GM13977 (cell line): Measurements from ENCODE around the gene PRIM2.
"Not testable (repeated sequence)": the region's sequence is repeated elsewhere in the genome, so short reads cannot be mapped to it uniquely, and the experiment has no call there.

Source experiments
- DNase-seq: peaks from one replicate; pipeline ENCODE4 v3.0.0; 2012; ENCODE audit warnings: low spot score
- CTCF ChIP-seq: IDR thresholded peaks from 2 replicates; pipeline ENCODE4 v1.5.1; 2012; ENCODE audit warnings: mild to moderate bottlenecking, control low read depth; ENCODE audit not compliant: insufficient read depth; ENCODE audit errors: extremely low read depth, missing control alignments
- in situ Hi-C: fragments of 300-500 bp; cut with MboI; formaldehyde crosslinking; loops from one replicate; pipeline ENCODE4 v1.12.0; 2022; ENCODE audit warnings: low sequenced_read_pairs, low pct_unique_long_range_greater_than_20kb, mixed read lengths, inconsistent platforms; ENCODE audit not compliant: unreplicated experiment

Gene PRIM2

GRCh38 chr6:57283106-57283505 is 34.3 kb upstream of the PRIM2 start:
- DNase-seq, result no peak
- in situ Hi-C loops, result no loop called here
- TF ChIP-seq CTCF, result no peak

- in situ Hi-C loops, result no loop called here
- no peak for TF ChIP-seq CTCF
- no peak for DNase-seq
Measured at GRCh38 chr6:57283911-57284455, 33.4 kb upstream of the PRIM2 start.

- in situ Hi-C loops, DNase-seq: not testable (repeated sequence)
Measured at GRCh38 chr6:57288136-57288535, 29.3 kb upstream of the PRIM2 start.

GRCh38 chr6:57293472-57293871 is 24.0 kb upstream of the PRIM2 start:
- DNase-seq, in situ Hi-C loops: not testable (repeated sequence)

- in situ Hi-C loops, result no loop called here
- DNase-seq, result no peak
- no peak for TF ChIP-seq CTCF
Measured at GRCh38 chr6:57294862-57295445, 22.5 kb upstream of the PRIM2 start.

- in situ Hi-C loops, result no loop called here
- DNase-seq, result no peak
- TF ChIP-seq CTCF, result no peak
Measured at GRCh38 chr6:57297505-57297904, 19.9 kb upstream of the PRIM2 start.

GRCh38 chr6:57298741-57299140 is 18.7 kb upstream of the PRIM2 start:
- TF ChIP-seq CTCF, result no peak
- in situ Hi-C loops, result no loop called here
- DNase-seq, result no peak

- in situ Hi-C loops, result loop anchor here (25.0 kb wide), 3 partner anchors 289 to 939 kb away; no protein-coding TSS in a partner anchor
- no peak for DNase-seq
- TF ChIP-seq CTCF, result no peak
Measured at GRCh38 chr6:57301757-57302156, 15.7 kb upstream of the PRIM2 start.
